ENCODE results near the gene TTC22.

TTC22 gene

DNA sequence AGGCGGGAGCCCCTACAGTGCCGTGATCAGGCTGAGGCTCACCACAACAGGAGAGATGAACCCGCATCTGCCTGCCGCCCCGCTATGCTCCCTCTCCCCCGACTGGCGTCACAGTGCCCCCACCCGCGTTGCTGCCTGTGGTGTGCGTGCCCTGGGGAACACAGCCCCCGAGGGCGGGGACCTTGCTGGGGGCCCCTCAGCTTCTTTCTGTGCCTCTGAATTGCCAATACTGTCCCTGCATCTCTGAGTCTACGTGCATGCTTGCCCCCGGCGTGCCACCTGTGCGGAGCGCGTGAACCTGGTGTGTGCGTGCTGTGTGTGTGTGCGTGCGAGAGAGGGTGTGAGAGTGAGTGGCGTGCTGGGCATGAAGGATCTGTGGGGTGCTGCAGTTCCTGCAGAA is 47.1 kb downstream of the TTC22 start:
- DNase-seq (ENCODE audit: low read depth in 3 of 3, low spot score in 1 of 3) = no peak

- DNase-seq (ENCODE audit: low read depth in 3 of 3, low spot score in 1 of 3) = no peak
These were observed 49.7 kb downstream of the TTC22 start for GRCh38 chr1:54751426-54751825.

DNA sequence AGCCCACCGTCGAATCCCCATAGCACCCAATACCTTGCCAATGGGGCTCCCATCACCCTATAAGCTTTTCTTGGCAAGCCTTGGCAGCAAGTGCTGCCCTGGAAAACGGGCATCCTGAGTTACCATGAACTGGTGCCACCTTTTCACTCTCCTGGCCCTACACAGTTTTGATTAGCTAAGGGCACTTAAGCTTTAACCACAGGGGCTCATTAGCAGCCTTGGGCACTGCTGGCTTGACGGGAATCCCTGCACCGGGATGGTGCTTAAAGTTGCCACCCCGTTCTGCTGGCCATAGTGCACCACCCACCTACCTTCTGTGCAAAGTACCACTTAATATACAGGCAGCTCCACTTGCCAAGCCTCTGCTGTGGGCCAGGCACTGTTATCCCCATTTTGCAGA is 50.5 kb downstream of the TTC22 start:
- no peak for DNase-seq (ENCODE audit: low read depth in 3 of 3, low spot score in 1 of 3)

- DNase-seq (ENCODE audit: low read depth in 3 of 3, low spot score in 1 of 3) = no peak
These were observed 52.9 kb downstream of the TTC22 start for GRCh38 chr1:54748094-54748835.

GRCh38 chr1:54745864-54746263 is 55.3 kb downstream of the TTC22 start:
- DNase-seq (ENCODE audit: low read depth in 3 of 3, low spot score in 1 of 3) = no peak

DNA sequence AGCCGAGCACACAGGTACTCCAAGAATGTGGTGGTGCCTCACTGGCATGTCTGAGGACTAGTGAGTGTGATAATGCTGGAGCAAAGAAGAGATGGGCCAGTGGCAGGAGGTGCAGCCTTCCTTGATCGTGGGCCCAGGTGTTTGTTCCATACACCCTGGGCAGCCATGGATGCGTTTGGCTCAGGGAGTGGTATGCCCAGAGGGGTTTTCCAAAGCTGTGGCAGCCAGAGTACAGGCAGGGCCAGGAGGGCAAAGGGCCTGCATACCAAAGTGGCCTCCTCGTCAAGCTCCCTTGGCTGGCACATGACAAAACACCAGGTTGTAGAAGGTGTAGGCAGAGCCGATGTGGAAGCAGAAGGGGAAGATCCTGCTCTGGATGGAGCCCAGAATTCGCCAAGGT is 55.8 kb downstream of the TTC22 start:
- no peak for DNase-seq (ENCODE audit: low read depth in 3 of 3, low spot score in 1 of 3)

DNA sequence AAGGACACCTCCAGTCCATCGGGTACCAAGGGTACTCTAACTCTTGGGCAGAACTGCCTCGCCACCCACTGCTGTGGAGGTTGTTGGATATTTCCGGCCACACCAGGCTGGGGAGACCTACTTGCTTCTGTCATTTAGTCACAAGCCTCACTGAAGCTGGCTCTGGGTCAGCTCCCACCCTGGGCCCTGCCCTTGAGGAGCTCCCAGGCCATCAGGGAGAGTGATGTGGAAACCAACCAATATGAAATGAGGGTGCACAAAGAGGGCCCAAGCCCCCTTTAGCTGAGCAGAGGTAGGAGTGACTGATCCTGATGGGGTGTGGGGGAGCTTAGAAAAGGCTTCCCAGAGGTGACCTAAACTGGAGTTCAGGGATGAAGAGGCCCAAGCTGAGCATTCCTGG is 56.4 kb downstream of the TTC22 start:
- no peak for DNase-seq (ENCODE audit: low read depth in 3 of 3, low spot score in 1 of 3)

- no peak for DNase-seq (ENCODE audit: low read depth in 3 of 3, low spot score in 1 of 3)
These were observed 57.5 kb downstream of the TTC22 start for GRCh38 chr1:54743416-54744226.

GRCh38 chr1:54742282-54742681 is 58.8 kb downstream of the TTC22 start:
- DNase-seq (ENCODE audit: low read depth in 3 of 3, low spot score in 1 of 3) = no peak

DNA sequence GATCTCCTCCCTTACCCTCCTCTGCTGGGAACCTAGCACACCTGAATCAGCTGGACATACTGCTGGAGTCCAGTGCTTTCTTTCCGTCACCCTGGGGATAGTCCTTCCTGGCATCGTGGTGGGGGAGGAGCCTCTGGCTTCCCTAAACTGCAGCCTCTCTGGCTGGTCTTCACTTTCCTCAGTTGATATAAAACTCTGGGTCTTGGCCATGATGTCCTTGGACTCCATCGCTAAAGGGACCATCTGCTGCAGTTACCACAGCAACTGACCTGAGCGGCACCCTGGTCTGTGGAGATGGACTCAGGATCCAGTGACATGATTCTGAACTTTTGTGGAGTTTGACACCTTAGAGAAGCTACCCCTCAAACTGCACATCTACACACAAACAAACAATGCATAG is 59.6 kb downstream of the TTC22 start:
- DNase-seq (ENCODE audit: low read depth in 3 of 3, low spot score in 1 of 3) = no peak

- DNase-seq (ENCODE audit: low read depth in 3 of 3, low spot score in 1 of 3) = no peak
These were observed 62.9 kb downstream of the TTC22 start for GRCh38 chr1:54738244-54738643.

DNA sequence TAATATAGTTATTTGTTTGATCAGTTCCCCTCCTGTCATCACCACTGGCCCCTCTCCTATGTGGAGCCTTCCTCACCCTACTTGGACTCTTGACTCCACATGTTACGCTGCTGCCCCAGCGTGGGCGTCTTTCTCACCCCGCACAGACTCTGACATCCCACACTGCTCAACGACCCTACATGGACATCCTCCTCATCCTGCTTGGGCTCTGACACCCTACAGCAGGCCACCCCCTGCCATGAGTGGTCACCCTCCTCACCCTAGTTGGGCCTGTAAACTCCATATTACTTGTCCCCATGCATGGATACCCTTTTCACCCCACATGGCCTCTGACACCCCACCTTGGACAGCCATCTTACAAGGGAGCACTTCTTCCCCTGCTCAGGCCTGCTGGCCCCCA is 64.4 kb downstream of the TTC22 start:
- DNase-seq (ENCODE audit: low read depth in 3 of 3, low spot score in 1 of 3) = no peak
